C1 segment of cervical spinal cord (tissue), 14 donors: ENCODE measurements around the gene SYT7.

Experiments
- DNase-seq, 14 donors: peaks; one replicate each; lab custom pipeline; 2025; lab: John Stamatoyannopoulos, UW

SYT7 gene

GRCh38 chr11:61580271-61580888 is 496 bp downstream of the SYT7 start:
- DNase-seq, result no peak

GRCh38 chr11:61579676-61580270 is 1.1 kb downstream of the SYT7 start:
- DNase-seq, result no peak

GRCh38 chr11:61578819-61579675 is 1.8 kb downstream of the SYT7 start:
- DNase-seq, result no peak

GRCh38 chr11:61577383-61578118 is 3.3 kb downstream of the SYT7 start:
- no peak for DNase-seq

- DNase-seq, result peak in 1 of 14 donors; percentile 83
Measured at GRCh38 chr11:61575886-61576861, 4.7 kb downstream of the SYT7 start.

GRCh38 chr11:61574611-61575010 is 6.3 kb downstream of the SYT7 start:
- peak in 1 of 14 donors; percentile 58 for DNase-seq

GRCh38 chr11:61572913-61573312 is 8.0 kb downstream of the SYT7 start:
- DNase-seq, result no peak

GRCh38 chr11:61571869-61572268 is 9.0 kb downstream of the SYT7 start:
- DNase-seq, result no peak

- DNase-seq, result no peak
Measured at GRCh38 chr11:61571337-61571736, 9.5 kb downstream of the SYT7 start.

- no peak for DNase-seq
Measured at GRCh38 chr11:61569701-61570100, 11.2 kb downstream of the SYT7 start.

- no peak for DNase-seq
Measured at GRCh38 chr11:61569018-61569417, 11.9 kb downstream of the SYT7 start.

- peak in 10 of 14 donors; percentile 5 to 65 (median 24) for DNase-seq
Measured at GRCh38 chr11:61567286-61568061, 13.4 kb downstream of the SYT7 start.

GRCh38 chr11:61564936-61565696 is 15.8 kb downstream of the SYT7 start:
- DNase-seq, result peak in 1 of 14 donors; percentile 31

GRCh38 chr11:61560751-61561150 is 20.1 kb downstream of the SYT7 start:
- peak in 1 of 14 donors; percentile 47 for DNase-seq

GRCh38 chr11:61556621-61557020 is 24.3 kb downstream of the SYT7 start:
- DNase-seq, result no peak

- no peak for DNase-seq
Measured at GRCh38 chr11:61555978-61556377, 24.9 kb downstream of the SYT7 start.

GRCh38 chr11:61555051-61555969 is 25.6 kb downstream of the SYT7 start:
- DNase-seq, result peak in 1 of 14 donors; percentile 32
